ENCODE measurements around the gene PSPC1.
A peak's percentile ranks its signal among the peaks of the same experiment; 100 is the strongest.
"Not testable (repeated sequence)": the region's sequence is repeated elsewhere in the genome, so short reads cannot be mapped to it uniquely, and the experiment has no call there.

GRCh38 chr13:19782727-19783682, at the start of gene PSPC1:
- TF ChIP-seq POLR2A (IDR thresholded peaks at IDR 0.05) = peak in 3 of 4 donors; percentile 88 to 98 (median 94)
- TF ChIP-seq CTCF (IDR thresholded peaks at IDR 0.05) = not testable (repeated sequence)
